HL-60/S4 treated with phorbol 12-myristate 13-acetate at 8.2 ng/mL for 4 days and 3 days (cell line): ENCODE measurements around the gene USH2A.

Source experiments
- in situ Hi-C: fragments of 300-500 bp; cut with MboI; formaldehyde crosslinking; loops from 2 replicates; pipeline ENCODE4 v1.15.0; 2022; ENCODE audit warnings: low sequenced_read_pairs

The USH2A gene

DNA sequence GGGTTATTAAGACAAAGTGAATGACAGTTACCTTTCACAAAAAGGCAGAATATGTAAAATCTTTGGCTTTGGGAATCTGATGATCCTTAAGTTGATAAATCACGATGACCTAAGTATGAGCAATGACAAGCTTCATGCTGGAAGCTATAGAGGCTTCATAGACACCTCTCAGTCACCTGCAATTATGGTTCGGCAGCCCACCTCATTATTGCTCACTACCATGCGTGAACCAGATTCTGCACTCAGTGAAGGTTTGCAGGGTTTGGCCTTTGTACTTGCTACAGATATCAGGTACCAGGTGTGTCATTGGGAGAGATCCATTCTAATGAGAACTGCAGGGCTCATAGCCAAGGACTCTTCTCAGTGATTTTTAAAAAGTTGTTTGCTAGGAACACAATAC lies 692.6 kb downstream of the USH2A start:
- in situ Hi-C loops, result no loop called here

DNA sequence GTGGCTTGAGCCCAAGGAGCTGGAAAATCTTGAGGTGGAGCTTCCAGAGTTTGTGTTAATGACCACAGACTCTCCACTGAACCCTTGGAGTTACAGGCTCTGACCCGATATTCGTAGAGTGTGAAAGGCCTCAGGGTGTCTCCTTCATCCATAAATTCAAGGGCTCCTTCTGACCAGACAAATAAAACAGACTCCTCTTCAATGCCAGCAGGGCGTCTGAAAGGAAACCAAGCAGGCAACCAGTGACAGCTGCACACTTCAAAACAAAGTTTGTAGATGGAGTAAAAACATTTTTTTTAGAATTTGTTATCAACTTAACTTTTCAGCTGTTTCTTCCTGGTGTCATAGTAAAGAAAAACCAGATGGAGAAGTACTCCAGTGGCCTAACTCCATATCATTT lies 695.1 kb downstream of the USH2A start:
- in situ Hi-C loops, result no loop called here

DNA sequence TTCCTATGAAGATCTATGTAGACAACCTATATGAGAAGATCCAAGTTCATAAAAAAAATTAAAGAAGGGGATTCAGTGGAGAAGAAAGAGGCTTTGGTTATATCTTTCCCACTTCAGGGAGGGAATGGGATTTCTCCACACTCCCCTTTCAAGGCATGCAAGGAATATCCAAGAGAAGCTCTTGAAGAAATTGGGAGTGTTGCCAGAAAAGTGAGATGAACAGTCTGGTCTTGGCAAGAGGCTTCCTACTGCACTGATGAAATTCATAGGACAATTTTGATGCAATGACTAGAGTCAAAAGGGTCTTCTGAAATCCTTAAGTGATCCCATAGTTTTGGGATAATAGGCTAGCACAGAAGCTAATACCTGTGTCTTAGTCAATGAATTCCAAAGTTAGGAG lies 703.1 kb downstream of the USH2A start:
- in situ Hi-C loops, result no loop called here

DNA sequence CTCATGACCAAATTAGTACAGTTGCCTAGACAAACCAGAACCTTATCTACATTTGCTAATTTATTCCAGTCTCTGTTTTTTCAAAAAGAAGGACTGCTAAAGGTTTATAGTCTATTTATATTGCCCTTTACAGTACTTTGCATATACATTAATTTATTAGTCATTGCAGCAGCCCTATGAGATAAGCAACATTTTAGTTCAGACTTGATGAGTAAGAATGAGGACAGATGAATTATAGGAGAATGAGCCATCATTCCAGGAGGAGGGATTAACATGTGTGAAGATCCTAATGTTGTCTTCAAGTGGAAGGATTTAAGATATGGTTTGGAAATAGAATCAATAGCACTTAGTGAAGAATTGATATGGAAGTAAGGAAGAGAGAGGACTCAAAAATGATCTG lies 703.7 kb downstream of the USH2A start:
- in situ Hi-C loops, result no loop called here

GRCh38 chr1:215718575-215719287 lies 704.5 kb downstream of the USH2A start:
- in situ Hi-C loops, result no loop called here

- in situ Hi-C loops, result no loop called here
These were observed 705.4 kb downstream of the USH2A start for GRCh38 chr1:215717677-215718426.

DNA sequence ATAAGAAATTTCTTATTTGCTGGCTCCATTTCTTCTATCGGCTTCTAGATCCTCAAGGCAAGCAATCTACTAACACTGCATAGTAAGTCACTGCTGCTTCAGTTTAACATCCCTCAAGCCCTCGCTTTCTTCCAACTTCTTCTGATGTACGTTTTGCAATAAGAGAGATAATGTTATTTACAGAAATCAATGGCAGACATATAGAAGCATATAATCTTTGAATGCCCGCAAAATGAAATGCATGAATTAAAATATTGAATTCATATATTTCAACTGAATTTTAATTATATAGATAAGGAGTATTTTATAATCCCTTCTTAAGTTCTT lies 712.4 kb downstream of the USH2A start:
- in situ Hi-C loops, result no loop called here

DNA sequence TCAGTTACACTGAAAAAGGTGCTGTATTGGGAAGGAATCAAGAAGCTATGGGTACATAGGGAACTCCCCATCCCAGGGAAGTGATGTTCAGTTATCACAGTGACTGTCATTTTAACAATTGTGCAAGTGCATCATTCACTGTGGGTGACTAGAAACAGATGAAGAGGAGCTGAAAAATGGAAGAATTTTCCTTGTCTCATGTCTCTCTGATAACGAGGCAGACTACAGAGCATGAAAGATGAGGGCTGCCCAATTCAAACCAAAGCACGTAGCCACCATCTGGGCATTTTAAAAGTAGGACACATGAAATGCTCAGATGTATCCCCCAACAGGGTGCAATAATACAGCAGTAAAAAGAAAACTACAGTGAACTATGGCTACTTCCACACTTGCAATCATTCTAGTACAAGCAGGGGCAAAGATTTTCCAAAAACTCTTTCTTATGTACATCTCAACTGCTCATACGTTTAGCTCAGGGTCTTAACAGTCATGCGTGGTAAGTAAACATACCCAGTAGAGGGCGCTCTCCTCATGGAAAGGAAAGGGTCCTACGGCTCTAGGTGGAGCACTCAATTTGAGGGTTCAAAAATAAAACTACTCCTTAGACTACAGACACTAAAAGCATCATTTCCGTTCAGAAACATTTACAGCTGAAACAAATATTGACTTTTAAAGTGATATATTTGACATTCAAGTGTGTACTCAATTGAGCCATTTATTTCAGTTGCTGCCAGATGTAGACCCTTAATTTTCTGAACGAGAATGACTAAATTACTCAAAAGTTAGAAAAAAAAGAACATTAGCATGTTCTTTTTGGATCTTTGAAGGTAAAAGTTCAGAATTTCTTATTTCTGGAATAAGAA lies 713.0 kb downstream of the USH2A start:
- in situ Hi-C loops, result no loop called here

GRCh38 chr1:215704089-215704860 lies 719.0 kb downstream of the USH2A start:
- in situ Hi-C loops, result no loop called here

DNA sequence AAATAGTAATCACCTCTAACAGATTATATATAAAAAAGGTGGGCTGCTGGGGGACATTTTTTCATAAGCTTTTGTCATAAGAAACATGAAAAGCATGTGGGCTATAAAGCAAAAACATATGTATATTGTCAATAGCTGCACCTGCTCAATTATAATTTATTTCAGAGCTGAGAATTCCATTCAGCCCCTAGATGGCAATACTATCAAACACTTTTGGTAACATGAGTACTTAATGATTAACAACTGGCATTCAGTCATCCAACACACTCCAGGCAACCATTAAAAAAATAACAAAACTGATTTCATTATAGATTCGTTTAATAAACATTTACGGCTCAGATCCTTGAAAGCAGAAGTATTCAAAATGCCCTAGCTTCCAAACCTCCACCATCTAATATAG lies 741.0 kb downstream of the USH2A start:
- in situ Hi-C loops, result no loop called here

GRCh38 chr1:215681041-215681440 lies 742.2 kb downstream of the USH2A start:
- in situ Hi-C loops, result no loop called here

- in situ Hi-C loops, result no loop called here
These were observed 744.0 kb downstream of the USH2A start for GRCh38 chr1:215679231-215679630.

- in situ Hi-C loops, result no loop called here
These were observed 746.1 kb downstream of the USH2A start for GRCh38 chr1:215677112-215677511.

- in situ Hi-C loops, result no loop called here
These were observed 749.3 kb downstream of the USH2A start for GRCh38 chr1:215673943-215674342.

GRCh38 chr1:215672482-215672881 lies 750.8 kb downstream of the USH2A start:
- in situ Hi-C loops, result no loop called here

GRCh38 chr1:215669806-215670491 lies 753.3 kb downstream of the USH2A start:
- in situ Hi-C loops, result no loop called here

DNA sequence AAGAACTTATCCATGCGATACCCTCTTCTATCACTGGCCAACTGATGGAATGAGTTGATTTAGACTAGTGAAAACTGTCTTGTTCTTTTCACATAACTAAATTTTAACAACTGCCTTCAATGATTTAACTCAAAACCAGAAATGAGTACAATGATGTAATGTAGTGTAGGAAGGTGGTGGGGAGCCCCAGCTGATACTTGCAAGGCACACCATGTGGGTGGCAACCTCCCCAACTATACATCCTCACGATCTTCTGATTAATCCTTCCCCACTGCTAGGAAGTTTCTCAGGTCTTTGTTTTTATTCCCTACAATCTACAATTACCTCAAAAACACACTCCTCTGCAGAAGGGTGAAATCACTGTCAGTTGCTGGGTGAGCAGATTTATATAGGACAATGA lies 755.5 kb downstream of the USH2A start:
- in situ Hi-C loops, result no loop called here

GRCh38 chr1:215665215-215665614 lies 758.0 kb downstream of the USH2A start:
- in situ Hi-C loops, result no loop called here

DNA sequence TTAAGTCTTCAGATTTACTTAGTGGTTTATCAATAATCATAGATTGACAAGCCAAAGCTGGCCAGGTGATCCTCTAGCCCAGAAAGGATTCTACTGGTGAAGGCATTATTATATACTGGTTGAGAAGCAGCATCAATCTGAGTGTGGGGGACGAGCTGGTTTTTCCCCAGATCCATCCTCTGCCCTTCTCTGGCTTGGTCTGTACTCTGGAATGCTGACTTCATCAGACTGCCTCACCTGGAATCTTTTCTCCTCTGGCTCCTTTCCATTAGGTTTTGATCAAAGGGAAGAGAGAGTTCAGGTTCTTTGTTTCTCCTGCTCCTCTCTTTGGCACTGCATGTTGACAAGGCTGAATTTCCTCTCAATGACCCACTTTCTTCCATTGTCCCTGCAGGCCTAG lies 762.2 kb downstream of the USH2A start:
- in situ Hi-C loops, result no loop called here

DNA sequence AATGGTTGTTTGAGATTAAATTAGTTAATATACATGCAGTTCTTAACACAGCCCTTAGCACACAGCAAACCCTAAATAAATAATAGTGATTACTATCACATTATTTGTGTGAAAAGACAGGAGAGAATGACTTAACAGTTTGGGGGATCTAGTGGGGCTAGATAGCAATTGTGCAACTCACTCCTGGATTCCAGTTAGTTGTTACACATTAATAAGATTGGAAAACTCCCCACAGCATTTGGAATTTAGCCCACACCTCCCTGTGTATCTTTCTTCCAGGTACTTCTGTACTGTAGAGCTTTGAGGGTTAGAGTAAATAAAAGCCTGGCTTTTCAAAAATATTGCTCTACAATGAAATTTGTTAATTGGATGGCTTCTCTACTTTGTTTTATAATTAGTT lies 763.0 kb downstream of the USH2A start:
- in situ Hi-C loops, result no loop called here
